Osteoblast (primary cell): ENCODE measurements around the gene BORCS5. TPM values are rescaled to one million over a fixed set of nuclear protein-coding genes. Genes with fewer than 3 reads are reported as not detected.

Experiments
- total RNA-seq: library from RNA; depleted of rRNA; stranded (reverse); fragments of >200 nt; gene quantifications from 2 replicates; pipeline ENCODE4 v1.2.3, GENCODE V29; 2012

BORCS5 gene
- total RNA-seq, 1 donor: 14.8 TPM

Other genes with a start within 250 kb of the BORCS5 start
- 42.7 and 46.7 TPM in 2 replicates for gene LRP6, start 90.0 kb upstream of the BORCS5 start, total RNA-seq
- gene MANSC1, start 6.8 kb upstream of the BORCS5 start, total RNA-seq: 3.3 and 4.7 TPM in 2 replicates
- 5.1 and 5.3 TPM in 2 replicates for gene DUSP16, start 205.8 kb downstream of the BORCS5 start, total RNA-seq